VCaP (cell line): ENCODE data around the gene LRRC2.
"Not testable (repeated sequence)": the region's sequence is repeated elsewhere in the genome, so short reads cannot be mapped to it uniquely, and the experiment has no call there.

ENCODE experiments used
- H3K27ac ChIP-seq: fragments of 450-650 bp; 2 replicates; pipeline ENCODE4 v1.5.1; 2017
- CTCF ChIP-seq: fragments of 450-650 bp; conservative IDR thresholded peaks from 2 replicates; pipeline ENCODE4 v1.5.1; 2017; ENCODE audit warnings: mild to moderate bottlenecking, moderate library complexity

The LRRC2 gene

GRCh38 chr3:46593979-46594378 lies 27.9 kb upstream of the LRRC2 start:
- H3K27ac ChIP-seq, result peak overlapping the region; percentile 58
- TF ChIP-seq CTCF, result no peak

GRCh38 chr3:46593274-46593862 lies 27.3 kb upstream of the LRRC2 start:
- H3K27ac ChIP-seq, result peak overlapping the region; percentile 58
- peak; percentile 54 for TF ChIP-seq CTCF

GRCh38 chr3:46587268-46587667 lies 21.2 kb upstream of the LRRC2 start:
- not testable (repeated sequence) for H3K27ac ChIP-seq

- H3K27ac ChIP-seq, result peak overlapping the region; percentile 46
- TF ChIP-seq CTCF, result no peak
These were observed 20.7 kb upstream of the LRRC2 start for GRCh38 chr3:46586738-46587246.

- H3K27ac ChIP-seq, result peak overlapping the region; percentile 46
- TF ChIP-seq CTCF, result no peak
These were observed 19.9 kb upstream of the LRRC2 start for GRCh38 chr3:46585799-46586693.

GRCh38 chr3:46584598-46585467 lies 18.7 kb upstream of the LRRC2 start:
- H3K27ac ChIP-seq, result no peak overlapping the region; the same call in 1 of the 2 replicates
- no peak for TF ChIP-seq CTCF

GRCh38 chr3:46580675-46581074 lies 14.6 kb upstream of the LRRC2 start:
- H3K27ac ChIP-seq, result no peak overlapping the region
- no peak for TF ChIP-seq CTCF
